OCI-LY3 (cell line): ENCODE measurements around the gene DNAH7.

ENCODE experiments used
- EZH2phosphoT487 ChIP-seq: fragments of 200-600 bp; shearing (Covaris generic); IDR thresholded peaks from 2 replicates; pipeline ENCODE4 v1.6.1; 2018; ENCODE audit warnings: antibody characterized with exemption, mixed run types, low read depth
- TF ChIP-seq, protein P1 (sequence below): fragments of 200-600, 300-600 bp; sonication (generic); IDR thresholded peaks from 2 replicates; pipeline ENCODE4 v1.5.1; 2014; ENCODE audit warnings: antibody characterized with exemption, low read length, low read depth

DNA sequence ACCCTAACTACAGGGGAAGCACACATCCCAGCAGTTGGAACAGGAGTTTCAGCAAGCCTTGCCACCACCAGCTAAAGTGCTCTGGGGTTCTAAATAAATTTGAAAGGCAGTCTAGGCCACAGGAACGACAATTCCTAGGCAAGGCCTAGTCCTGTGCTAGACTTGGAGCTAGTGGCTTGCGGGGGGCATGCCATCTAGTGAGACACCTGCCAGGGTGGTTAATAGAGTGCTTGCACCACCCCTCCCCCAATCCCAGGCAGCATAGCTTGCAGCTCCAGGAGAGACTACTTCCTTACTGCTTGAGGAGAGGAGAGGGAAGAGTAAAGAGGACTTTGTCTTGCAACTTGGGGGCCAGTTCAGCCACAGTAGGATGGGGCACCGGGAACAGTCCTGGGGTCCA lies 309.8 kb downstream of the DNAH7 start:
- TF ChIP-seq, protein P1, sequence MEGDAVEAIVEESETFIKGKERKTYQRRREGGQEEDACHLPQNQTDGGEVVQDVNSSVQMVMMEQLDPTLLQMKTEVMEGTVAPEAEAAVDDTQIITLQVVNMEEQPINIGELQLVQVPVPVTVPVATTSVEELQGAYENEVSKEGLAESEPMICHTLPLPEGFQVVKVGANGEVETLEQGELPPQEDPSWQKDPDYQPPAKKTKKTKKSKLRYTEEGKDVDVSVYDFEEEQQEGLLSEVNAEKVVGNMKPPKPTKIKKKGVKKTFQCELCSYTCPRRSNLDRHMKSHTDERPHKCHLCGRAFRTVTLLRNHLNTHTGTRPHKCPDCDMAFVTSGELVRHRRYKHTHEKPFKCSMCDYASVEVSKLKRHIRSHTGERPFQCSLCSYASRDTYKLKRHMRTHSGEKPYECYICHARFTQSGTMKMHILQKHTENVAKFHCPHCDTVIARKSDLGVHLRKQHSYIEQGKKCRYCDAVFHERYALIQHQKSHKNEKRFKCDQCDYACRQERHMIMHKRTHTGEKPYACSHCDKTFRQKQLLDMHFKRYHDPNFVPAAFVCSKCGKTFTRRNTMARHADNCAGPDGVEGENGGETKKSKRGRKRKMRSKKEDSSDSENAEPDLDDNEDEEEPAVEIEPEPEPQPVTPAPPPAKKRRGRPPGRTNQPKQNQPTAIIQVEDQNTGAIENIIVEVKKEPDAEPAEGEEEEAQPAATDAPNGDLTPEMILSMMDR, result no peak
- no peak for TF ChIP-seq EZH2phosphoT487
